Measurements from ENCODE around the gene CREG2.

DNA sequence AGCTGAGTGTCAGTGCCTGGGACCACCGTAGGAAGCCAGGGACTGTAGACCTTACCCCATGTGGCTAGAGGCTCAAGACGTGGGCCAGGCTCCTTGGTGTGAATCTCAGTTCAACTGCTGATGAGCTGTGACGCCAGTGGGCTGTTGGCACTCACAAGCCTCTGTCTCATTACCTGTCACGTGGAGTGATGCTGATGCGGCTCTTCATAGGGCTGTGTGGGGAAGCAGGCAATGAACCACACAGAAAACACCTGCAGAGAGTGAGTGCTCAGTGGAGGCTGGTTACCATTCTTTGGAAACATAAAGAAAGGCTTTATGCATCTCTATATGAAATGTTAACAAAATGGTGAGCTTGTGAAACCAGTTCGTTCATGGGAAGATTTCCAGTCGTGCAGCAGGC, 36.1 kb downstream of the CREG2 start:
- TF ChIP-seq, protein P1, sequence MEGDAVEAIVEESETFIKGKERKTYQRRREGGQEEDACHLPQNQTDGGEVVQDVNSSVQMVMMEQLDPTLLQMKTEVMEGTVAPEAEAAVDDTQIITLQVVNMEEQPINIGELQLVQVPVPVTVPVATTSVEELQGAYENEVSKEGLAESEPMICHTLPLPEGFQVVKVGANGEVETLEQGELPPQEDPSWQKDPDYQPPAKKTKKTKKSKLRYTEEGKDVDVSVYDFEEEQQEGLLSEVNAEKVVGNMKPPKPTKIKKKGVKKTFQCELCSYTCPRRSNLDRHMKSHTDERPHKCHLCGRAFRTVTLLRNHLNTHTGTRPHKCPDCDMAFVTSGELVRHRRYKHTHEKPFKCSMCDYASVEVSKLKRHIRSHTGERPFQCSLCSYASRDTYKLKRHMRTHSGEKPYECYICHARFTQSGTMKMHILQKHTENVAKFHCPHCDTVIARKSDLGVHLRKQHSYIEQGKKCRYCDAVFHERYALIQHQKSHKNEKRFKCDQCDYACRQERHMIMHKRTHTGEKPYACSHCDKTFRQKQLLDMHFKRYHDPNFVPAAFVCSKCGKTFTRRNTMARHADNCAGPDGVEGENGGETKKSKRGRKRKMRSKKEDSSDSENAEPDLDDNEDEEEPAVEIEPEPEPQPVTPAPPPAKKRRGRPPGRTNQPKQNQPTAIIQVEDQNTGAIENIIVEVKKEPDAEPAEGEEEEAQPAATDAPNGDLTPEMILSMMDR (IDR thresholded peaks at IDR 0.05), result no peak
- TF ChIP-seq, protein P2, sequence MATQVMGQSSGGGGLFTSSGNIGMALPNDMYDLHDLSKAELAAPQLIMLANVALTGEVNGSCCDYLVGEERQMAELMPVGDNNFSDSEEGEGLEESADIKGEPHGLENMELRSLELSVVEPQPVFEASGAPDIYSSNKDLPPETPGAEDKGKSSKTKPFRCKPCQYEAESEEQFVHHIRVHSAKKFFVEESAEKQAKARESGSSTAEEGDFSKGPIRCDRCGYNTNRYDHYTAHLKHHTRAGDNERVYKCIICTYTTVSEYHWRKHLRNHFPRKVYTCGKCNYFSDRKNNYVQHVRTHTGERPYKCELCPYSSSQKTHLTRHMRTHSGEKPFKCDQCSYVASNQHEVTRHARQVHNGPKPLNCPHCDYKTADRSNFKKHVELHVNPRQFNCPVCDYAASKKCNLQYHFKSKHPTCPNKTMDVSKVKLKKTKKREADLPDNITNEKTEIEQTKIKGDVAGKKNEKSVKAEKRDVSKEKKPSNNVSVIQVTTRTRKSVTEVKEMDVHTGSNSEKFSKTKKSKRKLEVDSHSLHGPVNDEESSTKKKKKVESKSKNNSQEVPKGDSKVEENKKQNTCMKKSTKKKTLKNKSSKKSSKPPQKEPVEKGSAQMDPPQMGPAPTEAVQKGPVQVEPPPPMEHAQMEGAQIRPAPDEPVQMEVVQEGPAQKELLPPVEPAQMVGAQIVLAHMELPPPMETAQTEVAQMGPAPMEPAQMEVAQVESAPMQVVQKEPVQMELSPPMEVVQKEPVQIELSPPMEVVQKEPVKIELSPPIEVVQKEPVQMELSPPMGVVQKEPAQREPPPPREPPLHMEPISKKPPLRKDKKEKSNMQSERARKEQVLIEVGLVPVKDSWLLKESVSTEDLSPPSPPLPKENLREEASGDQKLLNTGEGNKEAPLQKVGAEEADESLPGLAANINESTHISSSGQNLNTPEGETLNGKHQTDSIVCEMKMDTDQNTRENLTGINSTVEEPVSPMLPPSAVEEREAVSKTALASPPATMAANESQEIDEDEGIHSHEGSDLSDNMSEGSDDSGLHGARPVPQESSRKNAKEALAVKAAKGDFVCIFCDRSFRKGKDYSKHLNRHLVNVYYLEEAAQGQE (IDR thresholded peaks at IDR 0.05; ENCODE audit: insufficient read depth in 1 of 2, low read depth in 2 of 2, low read length in 1 of 2), result no peak
